ENCODE results near the gene SH3PXD2A.
A peak's percentile ranks its signal among the peaks of the same experiment; 100 is the strongest.

SH3PXD2A gene

GRCh38 chr10:103584216-103585010 lies 271.0 kb downstream of the SH3PXD2A start:
- DNase-seq (ENCODE audit: low read depth in 2 of 2): peak; percentile 42 to 58

DNA sequence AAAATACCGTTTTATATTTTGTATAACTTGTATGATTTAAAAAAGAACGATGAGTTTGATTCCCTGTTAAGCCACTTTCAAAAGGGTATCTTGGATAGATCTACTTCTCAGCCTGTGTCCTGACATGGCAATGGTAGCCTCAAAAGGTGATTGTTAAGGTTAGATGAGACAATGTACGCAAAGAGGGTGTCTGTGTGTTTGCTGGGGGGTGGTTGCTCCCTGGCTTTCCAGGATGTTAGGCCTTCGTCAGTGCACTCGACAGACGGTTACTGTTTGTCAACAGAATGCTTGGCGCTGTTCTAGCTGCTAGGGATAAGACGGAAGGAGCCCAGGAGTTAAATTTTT lies 271.5 kb downstream of the SH3PXD2A start:
- no peak for DNase-seq (ENCODE audit: low read depth in 2 of 2)

DNA sequence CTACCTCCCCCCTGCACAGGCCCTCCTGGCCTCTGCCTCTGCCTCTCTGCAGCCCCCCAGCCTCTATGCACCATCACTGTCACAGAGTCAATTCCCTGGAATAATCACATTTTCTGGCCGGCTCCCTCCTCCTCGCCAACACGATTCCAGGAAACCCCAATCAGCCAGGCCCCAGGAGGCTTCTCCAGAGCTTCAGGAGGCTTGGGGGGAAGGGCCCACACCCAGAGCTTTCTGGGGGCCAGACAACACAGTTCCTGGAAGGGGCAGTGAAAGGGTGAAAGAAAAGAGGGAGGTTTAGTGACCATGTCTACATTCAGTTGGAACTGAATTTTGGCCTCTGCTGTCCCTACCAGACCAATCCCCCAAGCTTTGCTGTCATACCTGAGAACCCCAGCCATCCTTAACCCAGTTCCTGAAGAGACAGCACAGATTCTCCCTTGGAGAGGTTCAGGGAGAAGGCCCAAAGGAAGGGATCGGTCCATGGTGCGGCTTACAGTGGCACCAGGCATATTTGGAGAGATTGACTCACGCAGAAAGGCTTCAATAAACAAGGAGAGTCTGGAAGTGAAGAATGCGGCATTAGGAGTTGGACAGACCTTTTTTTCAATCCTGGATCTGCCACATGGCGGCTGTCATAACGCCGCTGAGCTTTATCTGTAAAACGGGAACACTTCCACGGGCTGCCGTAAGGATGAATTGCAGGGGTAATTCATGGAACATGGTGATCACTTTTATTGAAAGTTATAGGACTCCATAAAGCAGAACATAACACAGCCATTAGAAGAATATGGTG lies 272.8 kb downstream of the SH3PXD2A start:
- DNase-seq (ENCODE audit: low read depth in 2 of 2): no peak

GRCh38 chr10:103581499-103581898 lies 273.9 kb downstream of the SH3PXD2A start:
- DNase-seq (ENCODE audit: low read depth in 2 of 2): no peak

DNA sequence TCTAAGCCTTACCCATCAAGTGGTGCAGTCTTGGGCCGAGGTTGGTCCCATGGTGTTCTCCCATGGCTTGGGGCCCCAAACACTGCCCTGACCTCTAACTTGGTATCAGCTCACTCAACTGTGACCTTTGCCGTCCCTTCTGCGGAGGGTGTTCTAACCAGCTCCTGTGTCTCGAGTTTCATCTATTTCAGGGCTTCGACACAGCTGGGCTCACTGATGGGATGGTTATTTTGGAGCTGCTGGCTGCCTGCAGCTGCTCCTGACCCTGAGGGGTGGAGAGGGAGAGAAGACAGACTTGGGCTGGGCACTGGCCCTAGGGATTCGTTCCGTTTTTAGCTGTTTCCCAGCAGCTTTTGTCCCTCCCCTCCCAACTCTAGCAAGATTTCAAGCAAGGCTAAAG lies 274.9 kb downstream of the SH3PXD2A start:
- DNase-seq (ENCODE audit: low read depth in 2 of 2): no peak

DNA sequence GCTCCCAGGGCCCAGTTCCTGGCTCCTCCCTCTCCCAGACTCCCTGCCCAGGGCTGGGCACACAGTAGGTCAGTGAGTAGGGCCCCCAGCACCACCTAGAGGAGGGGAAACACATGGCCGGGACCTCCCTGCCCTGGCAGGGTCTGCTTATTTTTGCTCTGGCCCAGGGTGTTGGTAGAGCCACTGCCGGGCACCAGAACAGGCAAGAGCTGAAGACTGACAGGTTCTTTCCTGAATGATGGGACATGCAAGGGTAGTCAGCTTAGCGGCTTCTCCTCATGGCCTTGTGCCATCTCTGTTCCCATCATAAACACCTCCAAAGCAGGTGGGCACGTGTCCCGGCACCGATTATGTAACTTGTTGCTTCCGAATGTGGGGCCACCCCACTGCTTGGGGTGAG lies 275.4 kb downstream of the SH3PXD2A start:
- no peak for DNase-seq (ENCODE audit: low read depth in 2 of 2)

DNA sequence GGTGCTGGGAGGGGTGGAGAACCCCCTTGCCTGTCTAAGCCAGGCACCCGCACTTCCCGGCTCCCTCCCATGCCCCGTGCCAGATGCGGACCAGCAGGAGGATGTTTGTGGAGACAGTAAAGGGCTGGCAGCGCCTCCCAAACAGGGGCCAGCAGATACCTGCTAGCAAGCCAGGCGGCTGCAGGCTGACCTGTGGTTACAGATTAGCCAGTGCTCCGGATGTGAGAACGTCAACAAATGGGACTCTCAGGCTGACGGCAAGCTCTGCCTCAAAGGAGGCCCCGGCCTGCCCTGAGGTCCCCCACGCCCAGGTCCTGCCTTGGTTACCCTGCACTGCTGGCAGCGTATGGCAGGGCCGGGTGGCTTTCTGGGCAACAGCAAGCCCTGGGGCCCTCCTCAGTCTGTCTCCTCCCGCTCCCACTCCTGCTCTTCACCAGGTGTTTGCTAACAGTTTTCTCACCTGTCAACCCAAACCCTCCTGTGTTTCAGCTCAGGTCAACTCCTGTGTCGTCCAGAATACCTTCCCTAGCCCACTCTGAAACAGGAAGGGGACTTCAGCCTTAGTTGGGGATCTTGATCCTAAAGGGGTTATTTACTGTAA lies 276.5 kb downstream of the SH3PXD2A start:
- DNase-seq (ENCODE audit: low read depth in 2 of 2): no peak

GRCh38 chr10:103576862-103577261 lies 278.5 kb downstream of the SH3PXD2A start:
- no peak for DNase-seq (ENCODE audit: low read depth in 2 of 2)

DNA sequence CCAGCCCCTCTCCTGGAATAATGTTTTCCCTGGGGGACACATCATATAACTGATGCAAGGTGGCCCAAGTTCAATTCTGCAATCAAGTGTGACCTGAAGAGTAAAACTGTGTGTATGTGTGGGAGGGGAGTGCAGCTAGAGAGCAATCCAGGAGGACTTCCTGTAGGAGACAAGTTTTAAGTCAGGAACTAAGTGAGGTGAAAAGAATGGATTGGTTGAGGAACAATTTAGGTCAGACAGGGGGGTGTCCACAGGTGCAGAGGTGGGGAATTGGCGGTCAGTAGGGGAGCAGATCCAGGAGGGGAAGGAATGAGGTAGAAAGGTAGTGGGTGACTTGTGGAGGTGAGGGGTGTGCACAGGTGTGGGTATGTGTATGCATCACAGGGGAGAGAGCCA lies 279.3 kb downstream of the SH3PXD2A start:
- DNase-seq (ENCODE audit: low read depth in 2 of 2): no peak

DNA sequence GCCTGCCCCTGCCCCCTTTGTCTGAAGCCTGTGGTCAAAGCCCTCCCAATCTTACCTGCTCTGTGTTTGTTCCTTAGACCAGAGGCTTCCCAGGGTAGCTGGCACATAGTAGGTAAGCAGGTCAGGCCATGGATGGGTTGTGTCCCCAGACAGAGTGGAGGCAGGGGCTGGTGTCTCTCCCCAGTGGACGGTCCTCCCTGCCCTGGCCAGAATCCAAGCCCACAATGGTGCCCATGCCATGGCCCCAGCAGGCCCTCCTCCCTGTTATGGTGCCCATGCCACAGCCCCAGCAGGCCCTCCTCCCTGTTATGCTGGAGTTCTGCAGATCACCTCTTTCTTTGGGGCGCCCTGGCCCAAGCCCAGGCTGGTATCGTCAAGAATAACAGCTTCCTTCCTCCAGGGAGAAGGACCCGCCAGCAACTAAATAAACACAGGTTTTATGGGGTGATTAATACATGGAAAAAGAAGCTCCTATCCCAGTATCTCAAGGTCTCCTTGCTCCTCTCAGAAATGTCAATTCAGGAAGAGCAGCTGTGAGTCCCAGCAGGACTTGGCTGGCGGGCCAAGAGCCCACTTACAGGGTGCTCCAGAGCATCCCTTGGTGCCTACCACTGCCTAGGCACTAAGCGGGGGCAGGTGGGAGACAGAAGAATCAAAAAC lies 279.8 kb downstream of the SH3PXD2A start:
- no peak for DNase-seq (ENCODE audit: low read depth in 2 of 2)

DNA sequence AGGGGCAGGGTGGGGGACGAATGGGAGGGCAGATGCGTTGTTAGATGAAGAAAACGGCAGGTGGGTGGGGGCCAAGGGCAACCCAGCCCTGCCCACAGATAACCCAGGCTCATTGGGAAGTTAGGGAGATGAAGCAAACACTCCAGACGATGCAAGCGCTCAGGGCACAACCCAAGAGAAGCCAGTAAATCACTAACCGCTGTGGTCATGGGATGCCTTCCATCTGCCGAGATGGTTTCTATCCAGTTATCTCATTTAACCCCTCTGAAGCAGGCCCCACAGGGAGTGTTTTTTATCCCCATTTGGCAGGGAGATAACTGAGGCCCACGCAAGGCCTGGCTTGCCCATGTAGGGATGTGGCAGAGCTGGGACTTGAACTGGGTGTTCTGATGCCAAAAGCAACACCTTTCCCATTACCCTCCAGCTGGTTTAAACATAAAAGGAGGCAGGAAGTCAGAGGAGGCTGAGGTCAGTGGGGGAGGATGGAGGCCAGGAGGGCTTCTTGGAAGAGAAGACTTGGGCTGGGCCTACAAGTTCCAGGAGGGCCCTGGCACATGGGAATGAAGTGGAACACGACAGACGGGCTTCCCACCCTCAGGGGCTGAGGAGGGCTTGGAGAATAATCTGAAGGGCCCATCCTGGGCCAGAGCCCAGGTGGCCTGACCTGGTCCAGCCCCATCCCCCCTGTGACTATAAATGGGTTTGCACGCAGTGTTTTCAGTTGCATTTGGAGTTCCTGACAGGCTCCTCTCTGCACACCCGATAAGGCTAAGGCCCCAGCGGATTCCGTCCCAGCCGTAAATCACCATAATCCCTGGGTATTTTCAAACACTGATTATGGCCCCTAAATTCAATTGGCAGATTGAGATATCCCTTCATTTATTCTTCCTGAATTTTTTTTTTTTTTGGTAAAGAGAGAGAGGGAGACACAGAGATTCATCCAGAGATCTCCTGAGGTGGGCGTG lies 281.0 kb downstream of the SH3PXD2A start:
- DNase-seq (ENCODE audit: low read depth in 2 of 2): no peak

GRCh38 chr10:103573205-103573487 lies 282.2 kb downstream of the SH3PXD2A start:
- no peak for DNase-seq (ENCODE audit: low read depth in 2 of 2)

- no peak for DNase-seq (ENCODE audit: low read depth in 2 of 2)
These were observed 282.8 kb downstream of the SH3PXD2A start for GRCh38 chr10:103572347-103573204.

- DNase-seq (ENCODE audit: low read depth in 2 of 2): no peak
These were observed 283.8 kb downstream of the SH3PXD2A start for GRCh38 chr10:103571656-103571975.

DNA sequence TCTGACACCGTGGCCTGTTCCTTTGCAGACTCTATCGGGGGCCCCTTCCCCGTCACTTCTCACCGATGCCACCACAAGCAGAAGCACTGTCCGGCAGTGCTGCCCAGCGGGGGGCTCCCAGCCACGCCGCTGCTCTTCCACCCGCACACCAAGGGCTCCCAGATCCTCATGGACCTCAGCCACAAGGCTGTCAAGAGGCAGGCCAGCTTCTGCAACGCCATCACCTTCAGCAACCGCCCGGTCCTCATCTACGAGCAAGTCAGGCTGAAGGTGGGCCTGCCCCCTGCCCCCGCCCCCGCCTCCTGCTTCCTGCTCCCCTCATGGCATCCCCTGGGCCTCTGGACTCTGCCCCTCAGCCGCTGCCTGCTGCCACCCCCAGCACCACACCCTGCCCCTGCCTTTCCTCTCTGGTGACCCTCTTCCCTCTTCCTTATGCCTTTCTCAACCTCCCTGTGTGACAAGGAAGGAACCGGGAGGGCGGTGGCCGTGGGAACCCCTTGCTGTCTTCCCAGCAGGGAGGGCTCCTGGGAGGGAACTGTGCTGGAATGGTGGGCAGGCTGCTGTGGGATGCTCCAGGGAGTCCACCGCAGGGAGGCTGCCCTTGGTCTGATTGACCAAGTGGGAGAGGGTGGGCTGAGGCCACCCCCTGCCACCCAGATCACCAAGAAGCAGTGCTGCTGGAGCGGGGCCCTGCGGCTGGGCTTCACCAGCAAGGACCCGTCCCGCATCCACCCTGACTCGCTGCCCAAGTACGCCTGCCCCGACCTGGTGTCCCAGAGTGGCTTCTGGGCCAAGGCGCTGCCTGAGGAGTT lies 284.3 kb downstream of the SH3PXD2A start:
- no peak for DNase-seq (ENCODE audit: low read depth in 2 of 2)

GRCh38 chr10:103569896-103570295 lies 285.5 kb downstream of the SH3PXD2A start:
- no peak for DNase-seq (ENCODE audit: low read depth in 2 of 2)

DNA sequence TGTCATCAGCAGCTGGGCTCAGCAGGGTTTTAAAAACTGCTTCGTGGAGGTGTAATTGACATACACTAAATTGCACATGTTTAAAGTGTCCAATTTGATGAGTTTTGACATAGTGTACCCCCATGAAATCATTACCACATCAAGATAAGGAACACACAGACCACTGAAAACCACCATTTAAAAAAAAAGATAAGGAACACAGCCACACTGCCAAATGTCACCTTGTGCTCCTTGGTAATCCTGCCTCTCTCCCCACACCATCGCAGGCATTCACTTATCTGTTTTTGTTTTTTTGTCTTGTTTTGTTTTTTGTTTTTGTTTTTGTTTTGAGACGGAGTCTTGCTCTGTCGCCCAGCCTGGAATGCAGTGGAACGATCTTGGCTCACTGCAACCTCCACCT lies 286.9 kb downstream of the SH3PXD2A start:
- DNase-seq (ENCODE audit: low read depth in 2 of 2): no peak

GRCh38 chr10:103566536-103566935 lies 288.8 kb downstream of the SH3PXD2A start:
- DNase-seq (ENCODE audit: low read depth in 2 of 2): no peak

DNA sequence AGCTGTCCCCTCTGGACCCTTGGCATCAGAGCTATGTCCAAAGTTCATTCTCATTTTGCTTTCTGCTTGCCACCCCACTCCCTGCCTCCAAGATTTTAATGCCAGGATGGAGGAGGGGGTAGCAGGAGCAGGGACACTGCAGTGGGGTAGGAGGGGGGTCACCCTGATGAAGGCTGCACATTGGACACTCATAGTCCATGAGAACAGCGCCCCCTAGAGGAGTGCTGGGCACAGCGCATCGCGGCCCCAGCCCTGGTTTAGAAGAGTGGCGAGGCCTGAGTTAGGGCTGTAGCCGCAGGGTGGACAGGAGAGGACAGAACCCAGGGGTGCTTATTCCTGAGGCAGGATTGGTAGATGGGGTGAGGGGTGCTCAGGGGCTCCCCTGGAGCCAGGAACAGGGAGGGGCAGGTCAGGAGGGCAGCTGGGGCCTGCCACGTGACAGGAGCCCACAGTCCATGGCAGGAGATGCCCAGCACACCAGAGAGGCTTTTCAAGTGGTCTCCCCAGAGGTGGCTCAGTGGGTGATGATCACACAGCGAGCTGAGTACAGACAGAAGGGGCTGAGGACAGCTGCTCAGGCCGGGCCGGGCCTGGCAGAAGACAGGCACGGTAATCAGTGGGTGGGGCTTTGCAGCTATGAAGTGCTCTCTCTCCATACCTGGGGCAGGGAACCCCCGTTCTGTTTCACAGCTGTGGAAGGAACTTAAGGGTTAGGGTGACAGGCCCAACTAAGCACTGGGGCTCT lies 290.4 kb downstream of the SH3PXD2A start:
- no peak for DNase-seq (ENCODE audit: low read depth in 2 of 2)

All from stimulated activated CD8-positive, alpha-beta memory T cell treated with anti-CD3 and anti-CD28 coated beads, Interleukin-15, amount 100 ng/mL, for 4 hours (primary cell).